HG03103 (cell line): Measurements from ENCODE around the gene CACNG7.

Source experiments
- ATAC-seq: cut with Tn5 transposase; IDR thresholded peaks from one replicate; pipeline ENCODE4 v1.9.1; 2021; ENCODE audit warnings: low read depth; ENCODE audit not compliant: unreplicated experiment

Gene CACNG7

DNA sequence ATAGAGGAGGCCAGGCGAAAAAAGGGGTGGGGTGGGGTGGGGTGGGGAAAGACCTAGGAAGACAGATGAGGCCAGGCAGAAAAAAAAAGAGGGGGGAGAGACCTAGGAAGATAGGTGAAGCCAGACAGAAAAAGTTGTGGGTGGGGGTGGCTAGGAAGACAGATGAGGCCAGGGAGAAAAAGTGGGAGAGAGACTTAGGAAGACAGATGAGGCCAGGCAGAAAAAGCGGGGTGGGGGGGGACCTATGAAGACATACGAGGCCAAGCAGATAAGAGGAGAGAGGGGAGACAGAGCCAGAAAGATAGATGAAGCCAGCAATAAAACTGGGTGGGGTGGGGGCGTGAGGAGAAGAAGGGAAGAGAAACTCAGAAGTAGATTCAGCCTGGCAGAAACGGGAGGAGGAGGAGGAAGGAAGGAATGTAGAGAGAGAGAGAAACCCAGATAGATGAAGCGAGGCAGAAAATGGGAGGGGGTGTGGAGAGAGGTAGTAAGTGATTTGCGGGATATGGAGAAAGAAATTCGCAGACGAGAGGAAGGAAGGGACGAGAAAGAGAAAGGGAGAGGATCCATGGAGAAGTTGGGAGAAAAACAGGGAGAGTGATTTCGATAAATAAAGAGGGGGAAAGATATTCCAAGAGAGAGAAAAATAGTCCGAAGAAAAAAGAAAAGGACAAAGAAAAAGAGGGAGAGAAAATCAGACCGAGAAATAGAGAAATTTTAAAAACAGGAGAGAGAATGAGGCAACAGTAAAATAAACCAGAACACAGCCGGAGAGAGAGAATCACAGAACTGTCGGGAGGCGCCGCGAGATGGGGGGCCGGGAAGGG is 70.1 kb downstream of the CACNG7 start:
- no peak for ATAC-seq

- ATAC-seq, result no peak
These were observed 71.7 kb downstream of the CACNG7 start for GRCh38 chr19:53980539-53981375.

DNA sequence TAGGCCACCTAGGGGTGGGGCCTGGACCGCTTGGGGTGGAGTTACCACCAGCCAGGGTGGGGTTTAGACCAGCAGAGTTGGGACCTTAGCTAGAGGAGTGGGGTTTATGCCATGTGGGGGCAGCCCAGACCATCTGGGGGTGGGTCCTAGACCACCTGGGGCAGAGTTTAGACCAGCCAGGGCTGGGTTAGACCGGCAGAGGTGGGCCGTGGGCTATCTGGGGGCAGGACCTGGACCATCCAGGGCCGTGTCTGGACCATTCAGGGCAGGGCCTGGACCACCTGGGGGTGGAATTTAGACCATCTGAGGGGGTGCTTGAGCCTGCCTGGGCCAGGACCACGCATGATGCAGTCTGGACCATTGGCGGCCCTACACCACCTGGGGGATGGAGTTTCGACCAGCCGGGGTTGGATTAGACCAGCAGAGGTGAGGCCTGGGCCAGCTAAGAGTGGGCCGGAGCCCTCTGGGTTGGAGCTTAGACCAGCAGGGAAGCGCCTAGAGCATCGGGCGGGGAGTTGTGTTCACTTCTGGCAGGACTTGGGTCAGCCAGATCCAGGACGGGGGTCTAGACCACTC is 72.4 kb downstream of the CACNG7 start:
- no peak for ATAC-seq

DNA sequence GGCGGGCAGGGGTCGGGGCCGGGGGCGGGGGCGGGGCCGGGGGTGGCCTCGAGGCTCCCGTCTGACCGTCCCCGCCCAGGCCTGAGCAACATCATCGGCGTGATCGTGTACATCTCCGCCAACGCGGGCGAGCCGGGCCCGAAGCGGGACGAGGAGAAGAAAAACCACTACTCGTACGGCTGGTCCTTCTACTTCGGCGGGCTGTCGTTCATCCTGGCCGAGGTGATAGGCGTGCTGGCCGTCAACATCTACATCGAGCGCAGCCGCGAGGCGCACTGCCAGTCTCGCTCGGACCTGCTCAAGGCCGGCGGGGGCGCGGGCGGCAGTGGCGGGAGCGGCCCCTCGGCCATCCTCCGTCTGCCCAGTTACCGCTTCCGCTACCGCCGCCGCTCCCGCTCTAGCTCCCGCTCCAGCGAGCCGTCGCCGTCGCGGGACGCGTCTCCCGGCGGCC is 72.9 kb downstream of the CACNG7 start:
- ATAC-seq, result no peak

- ATAC-seq, result no peak
These were observed 73.5 kb downstream of the CACNG7 start for GRCh38 chr19:53982611-53983010.

GRCh38 chr19:53983457-53984289 is 74.6 kb downstream of the CACNG7 start:
- no peak for ATAC-seq

GRCh38 chr19:53985863-53986262 is 76.8 kb downstream of the CACNG7 start:
- no peak for ATAC-seq

GRCh38 chr19:53988981-53989380 is 79.9 kb downstream of the CACNG7 start:
- ATAC-seq, result no peak

DNA sequence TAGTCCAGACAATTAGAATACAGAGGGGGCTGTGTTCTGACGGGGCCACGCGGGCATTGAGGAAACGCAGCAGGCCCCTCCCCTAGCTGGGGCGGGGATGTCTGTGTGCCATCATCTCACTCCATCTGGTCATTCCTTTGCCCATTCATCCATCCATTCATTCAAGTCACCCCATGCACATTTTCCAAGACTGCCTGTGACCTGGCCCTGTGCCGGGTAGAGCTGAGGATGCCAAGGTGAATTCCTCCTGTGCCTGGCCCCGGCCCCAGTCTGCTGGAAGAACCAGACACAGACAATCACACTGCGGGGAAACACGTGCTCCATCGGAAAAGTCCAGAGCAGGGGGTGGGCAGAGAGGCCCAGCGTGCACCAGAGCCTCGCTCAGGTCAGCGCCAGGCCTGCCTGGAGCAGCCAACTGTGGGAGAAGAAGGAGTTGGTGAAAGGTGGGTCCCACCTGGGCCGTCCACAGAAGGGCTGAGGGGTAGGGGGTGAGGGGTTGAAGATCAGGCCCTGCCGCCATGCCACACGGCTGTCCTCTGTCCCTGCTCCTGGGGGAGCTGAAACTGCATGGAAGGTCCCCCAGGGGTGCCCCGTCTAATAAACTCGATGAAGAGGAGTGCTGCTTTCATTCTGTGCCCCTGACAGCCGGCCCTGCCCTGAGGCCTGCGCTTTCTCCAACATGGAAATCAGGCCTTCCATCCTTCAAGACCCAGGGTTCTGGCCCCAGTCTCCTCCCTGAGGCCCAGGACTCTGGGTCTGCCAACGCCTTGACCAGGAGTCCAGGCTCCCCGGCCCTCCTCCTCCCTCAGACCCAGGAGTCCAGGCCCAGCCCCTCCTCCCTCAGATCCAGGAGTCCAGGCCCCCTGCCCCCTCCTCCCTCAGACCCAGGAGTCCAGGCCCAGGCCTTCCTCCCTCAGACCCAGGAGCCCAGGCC is 80.8 kb downstream of the CACNG7 start:
- ATAC-seq, result no peak

DNA sequence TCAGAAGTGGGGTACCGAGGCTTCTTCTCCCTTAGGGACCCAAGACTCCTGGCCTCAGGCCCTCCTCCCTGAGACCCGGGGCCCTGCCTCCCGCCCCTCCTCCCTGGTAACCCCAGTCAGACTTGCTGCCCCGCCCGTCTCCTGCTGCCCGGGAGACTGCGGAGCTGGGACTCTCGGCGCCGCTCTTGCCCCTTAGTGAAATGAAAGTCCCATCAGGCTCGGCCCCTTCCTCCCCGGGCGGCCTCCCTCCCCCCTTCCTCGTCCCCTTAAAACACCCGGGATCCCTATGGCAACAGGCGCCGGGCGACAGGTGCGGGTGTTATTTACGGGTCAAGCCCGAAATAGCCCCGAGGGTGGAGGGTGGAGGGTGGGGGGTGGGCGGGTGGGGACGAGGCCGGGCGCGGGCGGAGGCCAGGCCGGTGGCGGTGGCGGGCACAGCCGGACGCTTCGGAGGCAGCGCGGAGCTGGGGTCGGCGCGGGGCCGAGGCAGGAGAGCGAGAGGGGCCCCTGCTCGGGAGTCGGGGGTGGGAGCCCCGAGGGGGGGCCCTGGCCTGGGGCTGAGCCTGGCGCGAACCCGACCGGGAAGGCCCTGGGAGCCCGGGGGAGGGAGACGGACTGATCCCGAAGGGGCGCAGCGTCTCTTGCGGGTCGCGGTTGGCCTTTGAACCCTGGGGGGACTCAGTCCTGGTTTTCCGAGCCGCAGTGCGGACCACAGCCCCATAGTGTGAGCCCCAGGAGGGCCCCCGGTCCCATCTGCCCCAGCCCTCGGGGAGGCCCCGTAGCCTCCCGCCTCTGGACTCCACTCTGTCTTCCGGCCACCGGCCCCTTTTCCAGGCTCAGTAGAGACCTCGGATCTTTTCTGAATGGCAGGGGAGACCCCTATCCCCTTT is 82.4 kb downstream of the CACNG7 start, which contains the start of gene CACNG6:
CACNG6 (plus strand) TSS at position 414 of the 890 bp plus-strand sequence. CDS start 1,241 bp downstream, outside the sequence.
- ATAC-seq, result no peak

GRCh38 chr19:53992211-53992610 is 83.1 kb downstream of the CACNG7 start:
- ATAC-seq, result no peak

DNA sequence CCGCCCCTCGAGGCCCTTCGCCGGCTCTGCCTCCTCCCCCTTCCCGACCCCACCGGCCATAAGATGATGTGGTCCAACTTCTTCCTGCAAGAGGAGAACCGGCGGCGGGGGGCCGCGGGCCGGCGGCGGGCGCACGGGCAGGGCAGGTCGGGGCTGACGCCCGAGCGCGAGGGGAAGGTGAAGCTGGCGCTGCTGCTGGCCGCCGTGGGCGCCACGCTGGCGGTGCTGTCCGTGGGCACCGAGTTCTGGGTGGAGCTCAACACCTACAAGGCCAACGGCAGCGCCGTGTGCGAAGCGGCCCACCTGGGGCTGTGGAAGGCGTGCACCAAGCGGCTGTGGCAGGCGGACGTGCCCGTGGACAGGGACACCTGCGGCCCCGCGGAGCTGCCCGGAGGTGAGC is 83.7 kb downstream of the CACNG7 start:
- no peak for ATAC-seq

- ATAC-seq, result no peak
These were observed 84.4 kb downstream of the CACNG7 start for GRCh38 chr19:53993448-53993847.
